Measurements from ENCODE around the gene TMEM229B.

Gene TMEM229B

DNA sequence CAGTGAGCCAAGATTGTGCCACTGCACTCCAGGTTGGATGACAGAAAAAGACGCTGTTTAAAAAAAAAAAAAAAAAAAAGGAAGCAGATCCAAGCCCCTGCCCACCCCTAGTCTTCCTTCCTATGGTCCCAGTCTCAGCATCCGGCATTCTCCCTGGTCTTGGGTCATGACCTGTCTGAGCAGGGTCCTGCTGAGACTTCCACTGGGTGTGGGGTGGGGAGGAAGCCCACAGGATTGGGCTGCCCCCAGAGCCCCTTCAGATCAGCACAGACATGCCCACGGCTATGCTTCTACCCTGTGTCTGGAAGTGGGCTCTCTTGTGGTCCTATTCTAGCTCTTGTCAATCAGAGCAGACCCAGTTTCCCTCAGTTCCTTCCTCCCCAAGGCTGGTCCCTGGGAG is 64.0 kb downstream of the TMEM229B start:
- no peak overlapping the region for H3K4me3 ChIP-seq (replicated peaks; ENCODE audit: low read depth, low read length)
- no peak for DNase-seq (ENCODE audit: extremely low read depth, low read depth)
- TF ChIP-seq, protein P1, sequence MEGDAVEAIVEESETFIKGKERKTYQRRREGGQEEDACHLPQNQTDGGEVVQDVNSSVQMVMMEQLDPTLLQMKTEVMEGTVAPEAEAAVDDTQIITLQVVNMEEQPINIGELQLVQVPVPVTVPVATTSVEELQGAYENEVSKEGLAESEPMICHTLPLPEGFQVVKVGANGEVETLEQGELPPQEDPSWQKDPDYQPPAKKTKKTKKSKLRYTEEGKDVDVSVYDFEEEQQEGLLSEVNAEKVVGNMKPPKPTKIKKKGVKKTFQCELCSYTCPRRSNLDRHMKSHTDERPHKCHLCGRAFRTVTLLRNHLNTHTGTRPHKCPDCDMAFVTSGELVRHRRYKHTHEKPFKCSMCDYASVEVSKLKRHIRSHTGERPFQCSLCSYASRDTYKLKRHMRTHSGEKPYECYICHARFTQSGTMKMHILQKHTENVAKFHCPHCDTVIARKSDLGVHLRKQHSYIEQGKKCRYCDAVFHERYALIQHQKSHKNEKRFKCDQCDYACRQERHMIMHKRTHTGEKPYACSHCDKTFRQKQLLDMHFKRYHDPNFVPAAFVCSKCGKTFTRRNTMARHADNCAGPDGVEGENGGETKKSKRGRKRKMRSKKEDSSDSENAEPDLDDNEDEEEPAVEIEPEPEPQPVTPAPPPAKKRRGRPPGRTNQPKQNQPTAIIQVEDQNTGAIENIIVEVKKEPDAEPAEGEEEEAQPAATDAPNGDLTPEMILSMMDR (IDR thresholded peaks at IDR 0.05; ENCODE audit: low read depth, low read length, missing control alignments): no peak

DNA sequence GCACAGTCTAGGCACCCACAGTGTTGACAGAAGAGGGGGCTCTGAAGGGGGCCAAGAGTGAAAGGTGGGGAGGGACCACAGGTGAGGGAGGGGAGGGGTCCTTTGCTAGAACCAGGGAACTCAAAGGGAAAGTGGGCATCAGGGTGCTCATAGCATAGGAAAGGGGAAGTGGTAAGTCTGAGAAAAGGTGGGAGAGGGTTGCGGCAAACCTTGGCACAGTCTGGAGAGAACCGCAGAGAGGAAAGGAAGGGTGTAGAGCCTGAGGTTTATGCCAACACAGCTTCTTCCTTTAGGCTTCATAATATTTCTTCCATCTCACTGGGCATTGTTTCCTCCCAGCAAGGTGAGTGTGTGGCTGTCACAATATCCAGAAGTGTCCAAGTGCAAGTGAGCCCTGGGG is 65.1 kb downstream of the TMEM229B start:
- no peak overlapping the region for H3K4me3 ChIP-seq (replicated peaks; ENCODE audit: low read depth, low read length)
- TF ChIP-seq, protein P1 (IDR thresholded peaks at IDR 0.05; ENCODE audit: low read depth, low read length, missing control alignments): no peak
- DNase-seq (ENCODE audit: extremely low read depth, low read depth): no peak

DNA sequence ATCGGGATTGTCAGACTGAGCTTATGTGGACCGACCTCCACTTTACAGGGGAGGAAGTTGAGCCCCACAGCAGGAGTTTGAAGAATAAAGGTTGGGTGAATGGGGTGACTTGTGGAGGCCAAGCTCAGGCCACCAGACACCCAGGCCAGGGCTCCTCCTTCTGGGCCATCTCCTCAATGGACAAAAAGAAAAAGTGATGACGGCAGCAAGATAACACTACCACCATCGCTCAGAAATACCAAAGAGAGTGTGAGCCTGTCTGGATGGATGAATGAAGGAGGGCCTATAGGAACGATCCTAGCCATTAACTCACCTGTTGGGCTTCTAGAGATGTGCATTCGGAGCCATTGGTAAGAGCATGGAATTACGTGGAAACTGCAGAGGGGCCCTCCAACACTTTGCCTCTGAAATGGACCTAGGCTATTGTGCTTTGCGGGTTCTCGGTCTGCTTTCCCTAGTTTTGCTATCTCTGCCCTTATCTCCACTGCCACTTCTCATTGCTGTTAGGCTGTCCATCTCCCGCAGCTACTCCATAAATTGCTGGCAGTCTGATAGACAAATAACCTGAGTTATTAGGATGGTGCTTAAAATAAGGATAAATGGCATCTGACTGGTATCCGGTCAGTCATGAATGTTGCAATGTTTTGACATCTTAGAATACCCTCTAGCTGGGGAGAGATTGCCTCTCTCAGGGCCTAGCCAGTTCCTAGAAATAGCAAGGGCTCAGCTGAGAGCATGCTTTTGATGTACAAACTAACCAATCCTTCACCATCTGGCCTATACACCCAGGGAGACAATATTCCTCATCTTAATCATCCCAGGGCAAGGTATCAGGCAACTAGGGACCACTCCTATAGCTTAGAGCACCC is 66.9 kb downstream of the TMEM229B start:
- TF ChIP-seq, protein P1 (IDR thresholded peaks at IDR 0.05; ENCODE audit: low read depth, low read length, missing control alignments): no peak
- no peak overlapping the region for H3K4me3 ChIP-seq (replicated peaks; ENCODE audit: low read depth, low read length)
- DNase-seq (ENCODE audit: extremely low read depth, low read depth): no peak

Data from HFF-Myc (cell line).